HS-27A (cell line): Measurements from ENCODE around the gene LYZL6.
"Not testable (repeated sequence)": the region's sequence is repeated elsewhere in the genome, so short reads cannot be mapped to it uniquely, and the experiment has no call there.

Experiments used
- DNase-seq: peaks from one replicate; pipeline ENCODE4 v3.0.0-alpha.2; 2012; ENCODE audit warnings: low read depth, missing footprints

The LYZL6 gene

DNA sequence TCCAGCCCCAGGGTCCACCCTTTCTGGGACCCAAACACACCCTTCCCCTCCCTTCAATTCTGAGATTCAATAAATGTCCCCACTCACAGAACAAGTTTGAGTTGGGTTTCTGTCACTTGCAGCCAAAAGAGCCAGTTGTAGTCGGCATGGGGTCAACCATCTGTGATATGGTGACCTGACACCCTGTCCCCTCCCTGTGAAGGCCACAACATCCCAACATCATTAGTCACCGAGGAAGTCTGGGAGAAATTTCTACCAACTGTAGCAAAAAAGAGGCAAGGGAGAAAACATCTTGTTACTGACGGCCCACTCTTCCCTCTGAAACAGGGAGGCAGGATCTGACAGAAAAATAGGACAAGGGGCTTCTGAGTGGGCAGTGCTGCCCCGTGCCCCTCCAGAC is 638 bp upstream of the LYZL6 start:
- no peak for DNase-seq

DNA sequence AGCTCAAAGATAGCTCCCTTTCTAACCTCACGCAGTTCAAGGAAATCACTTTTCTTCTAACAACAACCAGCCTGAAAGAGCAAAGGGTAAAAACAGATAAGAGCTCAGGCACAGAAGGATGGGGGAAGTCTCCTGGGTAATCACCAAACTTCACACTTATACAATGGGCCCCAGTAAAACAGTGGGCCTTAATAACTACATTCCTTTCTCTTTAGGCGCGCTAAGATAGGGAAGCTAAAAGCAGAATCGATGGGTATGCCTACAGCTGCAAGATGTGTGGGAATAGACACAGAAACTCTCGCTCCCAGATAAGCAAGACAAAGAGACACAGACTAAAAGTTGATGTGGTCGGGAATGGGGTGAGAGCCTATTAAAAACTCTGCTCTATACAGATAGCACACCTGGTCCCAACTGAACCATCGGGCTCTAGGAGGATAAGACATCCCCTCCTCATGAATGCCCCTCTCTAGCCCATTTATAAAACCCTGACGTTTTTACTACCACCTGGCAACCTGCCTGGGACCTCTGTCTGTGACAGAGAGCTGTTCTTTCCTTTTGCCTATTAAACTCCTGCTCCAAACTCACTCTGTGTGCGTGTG is 826 bp downstream of the LYZL6 start:
- DNase-seq, result no peak

DNA sequence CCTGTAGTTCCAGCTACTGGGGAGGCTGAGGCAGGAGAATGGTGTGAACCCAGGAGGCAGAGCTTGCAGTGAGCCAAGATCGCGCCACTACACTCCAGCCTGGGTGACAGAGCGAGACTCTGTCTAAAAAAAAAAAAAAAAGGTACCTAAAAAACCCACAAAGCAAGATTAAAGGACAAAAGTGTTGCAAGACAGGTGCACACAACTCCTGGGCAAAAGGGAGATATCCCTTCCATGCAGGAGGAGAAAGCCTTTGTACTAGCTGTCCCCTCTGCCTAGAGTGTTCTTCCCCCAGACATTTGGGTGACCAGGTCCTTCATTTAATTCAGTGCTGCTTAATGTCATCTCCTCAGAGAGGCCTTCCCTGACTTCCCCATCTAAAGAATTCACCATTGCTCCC is 5.0 kb downstream of the LYZL6 start:
- not testable (repeated sequence) for DNase-seq

DNA sequence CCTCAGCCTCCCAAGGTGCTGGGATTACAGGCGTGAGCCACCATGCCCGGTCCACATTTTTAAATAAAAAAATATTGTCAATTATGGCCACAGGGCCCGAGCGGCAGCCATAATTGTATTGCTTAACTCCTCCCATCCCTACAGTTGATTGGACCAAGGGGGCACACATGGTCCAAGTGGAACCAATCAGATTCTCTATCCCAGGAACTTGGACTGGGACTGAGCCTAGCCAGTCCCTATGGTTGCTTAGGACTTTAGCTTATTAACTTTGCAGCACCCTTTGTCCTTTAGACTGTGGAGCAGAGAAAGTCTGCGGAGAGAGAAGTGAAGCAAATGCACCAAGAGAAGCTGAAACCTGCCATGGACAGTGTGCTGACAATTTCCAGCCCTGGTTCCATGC is 7.5 kb downstream of the LYZL6 start:
- DNase-seq, result no peak

DNA sequence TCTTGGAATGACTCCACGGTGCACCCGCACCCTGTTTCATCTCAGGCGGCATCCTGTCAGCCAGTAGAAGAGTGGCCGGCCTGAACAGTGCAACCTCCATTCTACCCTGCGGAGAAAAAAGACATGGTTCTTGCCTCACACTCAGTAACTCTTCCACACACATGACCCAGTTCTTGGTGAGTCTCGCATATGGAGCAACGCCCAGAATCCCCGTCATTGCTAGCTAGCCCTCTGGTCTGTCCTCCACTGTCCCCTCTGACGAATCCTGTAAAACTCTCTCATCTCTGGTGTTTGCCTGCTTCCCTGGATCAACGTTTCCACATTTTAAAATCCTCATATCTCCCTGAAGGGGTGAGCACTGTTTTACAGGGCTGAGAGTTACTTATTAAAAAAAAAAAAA is 8.8 kb downstream of the LYZL6 start:
- no peak for DNase-seq

DNA sequence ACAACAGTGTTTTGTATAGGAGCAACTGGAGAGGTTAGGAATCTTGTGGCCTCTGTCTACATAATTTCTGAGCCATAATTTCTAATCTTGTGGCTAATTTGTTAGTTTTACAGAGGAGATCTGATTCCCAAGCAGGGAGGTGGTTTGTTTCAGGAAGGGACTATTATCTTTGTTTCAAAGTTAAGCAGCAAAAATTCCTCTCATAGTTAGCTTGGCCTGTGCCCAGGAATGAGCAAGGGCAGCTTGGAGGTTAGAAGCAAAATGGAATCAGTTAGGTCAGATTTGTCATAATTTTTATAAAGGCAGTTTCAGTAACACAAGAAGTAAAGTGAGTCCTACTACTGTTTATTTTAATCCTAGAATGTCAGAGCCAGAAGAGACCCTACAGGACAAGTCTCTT is 10.9 kb downstream of the LYZL6 start:
- no peak for DNase-seq

DNA sequence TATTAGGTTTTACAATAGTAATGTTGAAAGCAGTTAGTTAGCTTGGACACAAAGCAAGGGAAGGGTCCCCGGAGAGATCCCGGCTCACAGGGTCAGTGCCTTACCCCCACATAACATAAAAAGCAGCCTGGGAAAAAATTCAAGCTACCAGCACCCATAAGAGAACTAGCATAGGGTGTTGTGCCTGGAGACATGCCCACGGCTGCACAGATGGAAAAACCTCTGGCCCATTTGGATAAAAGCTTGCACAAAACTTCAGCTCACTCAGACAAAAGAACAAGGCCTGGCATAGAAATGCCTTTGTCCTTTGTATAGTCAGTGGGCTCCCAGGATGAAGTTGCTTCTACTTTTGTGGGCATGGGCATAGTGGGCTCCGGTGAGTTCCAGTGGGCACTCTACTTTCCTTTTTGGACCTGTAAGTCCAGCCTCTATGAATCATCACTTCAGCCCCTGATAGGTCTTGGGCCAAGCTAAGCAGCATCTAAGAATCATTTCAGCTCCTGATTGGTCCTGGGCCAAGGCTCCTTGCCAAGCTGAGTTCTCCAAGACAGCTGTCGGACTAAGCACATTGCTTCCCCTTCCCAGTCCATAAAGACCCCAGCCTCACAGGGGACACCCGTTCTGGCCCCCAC is 11.6 kb downstream of the LYZL6 start:
- DNase-seq, result no peak

DNA sequence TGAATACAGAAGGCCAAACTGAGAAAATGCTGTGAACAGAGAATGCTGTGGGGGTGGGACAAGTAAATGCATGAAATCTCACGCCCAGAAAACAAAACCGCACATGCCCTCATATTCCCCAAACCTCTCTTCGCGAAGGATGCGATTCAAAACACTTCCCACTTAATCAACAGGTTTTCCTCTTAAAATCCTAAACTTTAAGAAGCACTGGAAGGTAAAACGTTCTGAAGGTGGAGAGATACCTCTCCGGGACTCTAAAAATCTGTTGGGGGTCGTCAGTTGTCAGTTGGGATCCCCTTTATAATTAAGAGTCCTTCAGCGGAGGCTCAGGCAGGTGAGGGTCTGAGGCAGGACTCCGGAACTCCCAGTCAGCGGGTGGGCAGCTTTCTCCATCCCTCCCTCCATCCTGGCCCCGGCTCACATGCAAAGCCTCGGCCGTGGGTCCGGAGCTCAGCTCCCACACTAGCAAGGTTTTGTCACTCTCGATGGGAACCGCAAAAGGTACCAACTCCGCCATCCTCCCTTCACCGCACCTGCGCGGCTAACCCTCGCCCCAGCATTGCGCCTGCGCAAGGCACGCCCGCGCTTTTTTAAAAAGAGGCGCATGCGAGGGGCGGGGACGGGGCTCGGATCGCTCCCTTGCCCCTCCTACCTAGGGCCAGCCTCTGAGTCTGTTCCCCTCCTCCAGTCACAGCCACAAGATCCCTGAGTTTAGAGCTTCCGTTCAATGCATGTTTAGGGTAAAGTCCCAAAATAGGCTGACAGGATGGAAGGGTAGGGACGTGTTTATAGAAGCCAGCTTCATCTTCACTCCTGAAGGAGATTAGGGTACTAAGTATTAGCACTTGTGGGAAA is 13.1 kb downstream of the LYZL6 start, which contains the start of gene RDM1:
Gene RDM1 (minus strand): TSS at position 563 of the 855 bp plus-strand sequence. CDS start 46 bp downstream, at position 517.
- DNase-seq, result no peak

DNA sequence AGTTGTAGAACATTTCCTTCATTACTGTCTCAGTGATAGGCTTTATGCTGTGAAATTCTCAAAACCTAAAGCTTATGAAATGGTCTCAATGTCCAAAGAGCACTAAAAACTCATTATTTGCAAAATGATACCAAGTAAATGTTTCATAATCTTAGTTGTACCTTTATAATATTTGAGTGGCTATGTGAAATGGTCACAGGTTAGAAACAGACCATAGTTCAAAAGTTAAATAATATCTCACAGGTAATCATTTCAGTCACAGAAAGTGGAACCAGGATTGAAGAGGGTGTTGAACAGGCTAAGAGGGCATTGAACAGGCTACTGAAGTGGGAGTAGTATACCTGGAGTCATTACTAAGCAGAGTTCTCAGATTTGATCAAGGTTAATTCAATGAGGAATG is 15.8 kb downstream of the LYZL6 start:
- no peak for DNase-seq

DNA sequence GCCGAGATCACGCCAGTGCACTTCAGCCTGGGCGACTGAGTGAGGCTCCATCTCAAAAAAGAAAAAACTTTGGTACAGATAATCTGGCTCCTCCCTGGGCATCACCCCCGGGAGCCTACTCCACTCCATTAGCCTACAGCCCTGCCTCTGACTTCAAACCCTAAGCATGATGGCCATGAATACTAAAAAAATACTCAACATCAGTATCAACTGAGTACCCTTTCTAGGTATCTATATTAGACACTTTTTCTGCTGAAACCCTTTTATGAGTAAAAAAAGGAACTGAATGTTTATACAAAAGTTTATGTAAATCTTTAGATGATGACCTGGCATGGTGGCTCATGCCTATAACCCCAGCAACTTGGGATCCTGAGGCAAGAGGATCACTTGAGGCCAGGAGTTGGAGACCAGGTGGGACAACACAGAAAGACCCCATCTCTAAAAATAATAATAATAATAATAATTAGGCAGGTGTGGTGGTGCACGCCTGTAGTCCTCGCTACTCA is 19.9 kb downstream of the LYZL6 start:
- no peak for DNase-seq

DNA sequence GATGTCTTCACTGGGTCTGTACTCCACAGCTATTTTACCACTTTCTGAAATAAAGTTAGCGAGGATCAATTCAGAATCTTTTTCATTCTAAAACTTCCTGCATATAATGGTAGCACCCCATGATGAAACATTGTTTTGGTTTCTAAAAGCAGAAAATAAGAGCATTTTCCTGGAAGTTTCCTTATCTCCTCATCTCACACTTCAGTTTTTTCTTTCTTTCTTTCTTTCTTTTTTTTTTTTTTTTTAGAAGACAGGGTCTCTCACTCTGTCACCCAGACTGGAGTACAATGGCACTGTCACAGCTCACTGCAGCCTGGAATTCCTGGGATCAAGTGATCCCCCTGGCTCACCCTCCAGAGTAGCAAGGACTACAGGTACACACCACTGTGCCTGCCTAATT is 23.3 kb downstream of the LYZL6 start:
- DNase-seq, result no peak

DNA sequence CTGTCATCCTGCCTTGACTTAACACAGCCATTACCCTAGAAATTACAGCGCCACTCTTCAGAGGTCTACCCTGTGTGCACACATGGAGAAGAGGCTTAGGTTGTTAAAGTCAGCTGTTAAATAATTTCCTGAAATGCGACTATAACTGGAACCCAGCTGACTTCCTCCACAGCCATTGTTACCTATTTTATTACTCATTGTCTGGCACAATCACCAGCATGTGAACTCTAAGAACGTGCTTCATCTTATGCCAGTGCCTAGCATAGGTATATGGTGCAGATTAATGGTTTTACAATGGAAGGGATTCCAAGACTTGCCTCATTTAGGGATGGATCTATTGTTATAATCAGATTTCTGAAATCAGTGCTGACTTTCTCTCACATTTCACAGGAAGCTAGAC is 24.8 kb downstream of the LYZL6 start:
- DNase-seq, result no peak

DNA sequence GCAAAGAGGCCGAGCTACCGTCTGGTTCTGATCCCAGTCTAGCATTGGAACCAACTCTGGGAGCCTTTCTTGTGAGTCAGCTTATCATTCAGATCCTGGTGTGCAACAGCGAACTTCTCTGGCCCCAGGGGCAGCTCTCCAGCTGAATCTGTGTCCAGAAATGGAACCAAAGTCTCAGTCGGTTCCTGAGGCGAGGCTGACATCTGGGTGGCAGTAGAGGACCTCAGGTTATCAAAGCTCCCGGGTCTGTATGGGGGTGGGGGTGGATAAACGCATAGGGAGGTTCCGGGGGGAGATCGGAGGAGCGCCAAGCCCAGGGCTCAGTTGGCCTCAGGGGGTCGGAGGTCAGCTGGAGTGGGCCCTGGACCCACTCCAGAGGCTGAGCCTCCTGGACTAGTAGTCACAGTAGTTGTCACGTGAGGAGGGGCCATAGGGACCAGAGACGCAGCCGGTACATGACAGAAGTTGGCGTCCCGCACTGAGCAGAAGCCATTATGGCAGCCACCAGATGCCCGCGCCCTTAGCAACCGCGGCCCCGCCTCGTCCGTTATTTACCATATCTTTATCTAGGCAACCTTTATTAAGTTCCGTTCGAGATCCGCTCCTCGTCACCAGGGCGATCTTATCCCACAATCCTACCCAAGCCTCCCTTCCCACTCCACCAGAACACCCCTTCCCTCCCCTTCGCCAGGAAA is 25.8 kb downstream of the LYZL6 start:
- no peak for DNase-seq

DNA sequence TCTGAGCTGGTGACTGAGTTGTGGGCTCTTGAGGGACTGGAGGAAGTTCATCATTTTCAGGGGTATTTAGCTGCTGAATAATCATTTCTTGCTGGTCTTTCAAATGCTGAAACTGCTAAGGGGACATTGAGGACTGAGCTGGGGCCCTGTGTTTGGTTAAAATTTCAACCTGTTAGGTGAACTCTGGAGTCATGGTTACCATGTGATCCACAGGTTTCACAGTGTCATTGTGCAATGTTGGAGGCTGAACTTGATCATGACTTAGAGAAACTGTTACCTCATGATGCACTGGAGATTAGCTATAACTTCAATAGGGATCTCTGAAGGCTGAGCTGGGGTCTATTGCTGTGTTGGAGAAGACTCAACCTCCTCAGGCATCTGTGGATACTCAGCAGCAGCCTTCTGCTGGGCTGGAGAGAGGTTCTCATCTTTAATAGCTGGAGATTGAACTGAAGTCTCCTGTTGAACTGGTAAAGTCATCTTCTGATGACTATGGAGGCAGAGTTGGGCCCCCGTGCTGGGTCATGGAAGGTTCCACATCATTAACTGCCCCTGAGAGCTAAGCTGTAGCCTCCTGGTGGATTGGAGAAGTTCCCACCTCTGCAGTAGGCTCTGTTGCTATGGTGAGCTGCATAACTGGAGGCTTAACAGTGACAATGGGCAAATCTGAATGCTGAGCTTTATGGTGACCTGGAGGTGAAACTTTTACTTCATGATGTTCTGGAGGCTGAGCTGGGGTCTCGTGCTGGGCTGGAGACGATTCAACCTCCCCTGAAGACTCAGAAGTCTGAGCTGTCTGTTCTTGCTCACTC is 28.2 kb downstream of the LYZL6 start:
- DNase-seq, result no peak

DNA sequence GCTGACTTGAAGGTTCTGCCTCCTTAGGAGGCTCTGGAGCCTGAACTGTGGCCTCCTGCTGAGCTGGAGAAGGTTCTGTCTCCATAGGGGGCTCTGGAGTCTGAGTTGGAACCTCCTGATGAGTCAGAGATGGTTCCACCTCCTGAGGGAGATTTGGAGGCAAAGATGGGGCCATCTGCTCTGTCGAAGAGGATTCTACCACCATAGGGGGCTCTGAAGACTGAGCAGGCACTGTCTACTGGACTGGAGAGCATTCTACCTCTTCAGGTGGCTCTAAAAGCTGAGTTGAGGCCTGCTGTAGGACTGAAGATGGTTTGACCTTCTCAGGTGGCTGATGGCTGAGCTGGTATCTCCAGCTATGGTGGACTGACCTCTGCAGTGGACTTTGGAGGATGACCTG is 29.2 kb downstream of the LYZL6 start:
- no peak for DNase-seq

DNA sequence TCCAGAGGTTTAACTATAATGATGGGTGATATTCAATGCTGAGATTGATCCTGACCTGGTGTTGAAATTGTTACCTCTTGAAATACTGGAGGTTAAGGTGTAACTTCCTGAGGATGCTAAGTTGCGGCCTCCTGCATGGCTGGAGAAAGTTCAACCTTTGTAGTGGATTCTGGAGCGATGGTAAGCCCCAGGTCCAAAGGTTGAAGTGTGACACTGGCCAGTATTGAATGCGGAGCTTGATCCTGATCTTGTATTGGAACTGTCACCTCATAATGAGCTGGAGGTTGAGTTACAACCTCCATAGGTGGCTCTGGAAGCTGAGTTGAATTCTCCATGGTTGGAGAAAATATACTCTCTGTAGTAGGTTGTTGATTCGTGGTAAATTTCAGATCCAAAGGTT is 29.9 kb downstream of the LYZL6 start:
- DNase-seq, result no peak

DNA sequence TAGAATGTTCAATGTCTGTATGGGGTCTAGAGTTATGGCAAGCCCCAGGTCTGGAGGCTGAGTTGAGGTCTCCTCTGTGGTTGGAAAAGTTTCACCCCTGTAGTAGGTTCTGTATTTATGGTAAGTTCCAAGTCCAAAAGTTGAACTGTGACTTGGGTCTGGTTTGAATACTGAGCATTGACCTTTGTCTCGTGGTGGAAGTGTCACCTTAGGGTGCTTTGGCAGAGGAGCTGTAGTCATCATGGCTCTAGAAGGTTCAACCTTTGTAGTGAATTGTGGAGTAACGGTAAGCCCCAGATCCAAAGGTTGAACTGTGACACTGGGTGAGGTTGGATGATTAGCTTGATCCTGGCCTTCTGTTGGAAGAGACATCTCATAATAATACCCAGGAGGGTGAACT is 30.6 kb downstream of the LYZL6 start:
- DNase-seq, result no peak

DNA sequence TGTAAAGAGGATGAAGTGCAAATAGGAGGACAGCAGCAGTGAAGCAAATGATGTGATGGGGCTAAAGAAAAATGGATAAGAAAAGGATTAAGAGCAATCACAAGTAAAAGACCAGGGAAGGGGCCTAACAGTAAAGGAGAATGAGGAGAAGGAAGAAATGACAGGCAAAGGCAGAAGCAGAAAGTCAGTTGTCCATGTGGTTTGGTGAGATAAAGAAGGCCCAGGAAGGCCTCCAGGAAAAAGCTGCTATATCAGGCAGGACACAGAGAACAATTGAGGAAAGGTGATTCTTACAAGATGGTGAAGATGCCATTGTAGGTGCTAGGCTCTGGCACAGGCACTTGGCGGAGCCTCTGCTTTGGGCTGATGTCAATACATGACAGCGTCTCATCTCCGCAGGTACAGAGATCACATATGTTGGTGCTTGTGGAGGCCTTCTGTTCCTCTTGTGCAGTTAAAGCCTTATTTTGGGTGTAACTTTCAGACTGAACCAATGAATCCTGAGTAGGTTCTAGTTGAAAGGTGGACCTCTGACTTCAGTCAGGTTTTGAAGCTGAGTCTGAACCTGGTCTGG is 31.1 kb downstream of the LYZL6 start:
- no peak for DNase-seq

DNA sequence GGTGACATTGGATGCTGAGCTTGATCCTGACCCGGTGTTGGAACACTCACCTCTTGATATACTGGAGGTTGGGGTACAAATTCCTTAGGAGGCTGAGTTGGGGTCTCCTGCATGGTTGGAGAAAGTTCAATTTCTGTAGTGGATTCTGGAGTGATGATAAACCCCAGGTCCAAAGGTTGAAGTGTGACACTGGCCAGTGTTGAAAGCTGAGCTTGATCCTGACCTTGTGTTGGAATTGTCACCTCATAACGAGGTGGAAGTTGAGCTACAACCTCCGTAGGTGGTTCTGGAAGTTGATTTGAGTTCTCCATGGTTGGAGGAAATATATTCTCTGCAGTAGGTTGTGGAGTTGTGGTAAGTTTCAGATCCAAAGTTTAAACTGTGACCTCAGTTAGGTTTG is 34.1 kb downstream of the LYZL6 start:
- no peak for DNase-seq

DNA sequence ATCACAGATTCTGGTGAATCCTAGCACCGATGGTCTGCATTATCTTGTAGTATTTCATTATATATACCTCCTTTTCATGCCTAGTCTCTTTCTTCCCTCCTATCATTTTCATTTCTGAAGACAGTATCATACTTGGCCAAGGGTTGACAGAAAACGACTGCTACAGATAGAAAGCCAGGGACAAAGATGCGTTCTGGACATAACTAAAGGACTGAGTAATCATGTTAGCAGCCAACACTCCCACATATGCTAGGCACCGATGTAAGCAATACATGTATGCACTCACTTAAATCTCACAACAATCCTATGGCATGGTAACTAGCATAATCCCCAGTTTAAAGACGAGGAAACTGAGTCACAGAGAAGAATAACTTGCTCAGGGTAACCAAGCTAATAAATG is 35.8 kb downstream of the LYZL6 start:
- no peak for DNase-seq

DNA sequence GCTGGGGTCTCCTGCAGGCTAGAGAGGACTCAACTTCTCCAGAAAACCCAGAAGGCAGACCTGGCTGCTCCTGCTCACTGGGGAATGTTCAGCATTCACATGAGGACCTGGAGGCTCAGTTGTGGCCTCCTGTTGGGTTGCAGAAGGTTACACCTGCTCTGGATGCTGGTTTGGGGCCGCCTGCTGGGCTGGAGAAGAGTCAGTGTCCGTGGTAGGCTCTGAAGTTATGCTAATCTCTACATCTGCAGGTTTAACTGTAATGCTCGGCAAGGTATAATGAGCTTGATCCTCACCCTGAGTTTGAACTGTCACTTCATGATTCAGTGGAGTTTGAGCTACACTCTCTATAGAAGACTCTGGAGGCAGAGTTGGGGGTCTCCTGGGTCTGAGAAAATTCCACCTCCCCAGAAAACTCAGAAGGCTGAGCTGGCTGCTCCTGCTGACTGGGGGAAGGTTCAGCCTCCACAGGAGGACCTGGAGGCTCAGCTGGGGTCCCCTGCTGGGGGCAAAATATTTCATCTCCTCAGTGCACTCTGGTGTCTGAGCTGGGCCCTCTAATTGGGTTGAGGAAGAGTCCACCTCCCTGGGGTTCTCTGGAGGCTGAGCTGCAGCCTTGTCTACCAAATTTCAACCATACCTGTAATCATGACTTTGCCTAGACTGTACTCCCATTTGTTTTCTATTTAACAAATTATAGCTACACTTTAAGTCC is 36.4 kb downstream of the LYZL6 start:
- DNase-seq, result no peak
